ENCODE data around the gene SLC23A2.
"Not testable (repeated sequence)": the region's sequence is repeated elsewhere in the genome, so short reads cannot be mapped to it uniquely, and the experiment has no call there.

SLC23A2 gene

GRCh38 chr20:4936392-4936850, 64.9 kb downstream of the SLC23A2 start:
- DNase-seq (ENCODE audit: low read depth) = no peak

DNA sequence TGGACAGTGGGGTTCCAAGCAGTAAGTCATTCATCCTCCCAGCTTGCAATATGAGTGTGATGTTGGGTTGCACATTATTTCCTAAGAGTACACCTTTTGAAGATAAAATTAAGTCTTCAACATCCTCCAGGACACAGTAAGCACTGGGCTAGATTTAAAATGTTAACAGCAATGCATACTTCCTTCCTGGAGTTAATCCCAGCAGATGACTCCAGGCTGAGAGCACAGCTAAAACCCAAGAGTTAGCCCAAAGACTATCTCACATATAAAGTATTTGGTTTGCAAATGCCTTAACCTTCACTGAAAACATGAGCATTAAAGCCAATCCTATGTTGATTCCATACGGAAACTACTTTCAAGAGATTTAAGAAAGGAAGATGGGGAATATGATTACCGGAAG, 69.2 kb downstream of the SLC23A2 start:
- DNase-seq (ENCODE audit: low read depth) = no peak

DNA sequence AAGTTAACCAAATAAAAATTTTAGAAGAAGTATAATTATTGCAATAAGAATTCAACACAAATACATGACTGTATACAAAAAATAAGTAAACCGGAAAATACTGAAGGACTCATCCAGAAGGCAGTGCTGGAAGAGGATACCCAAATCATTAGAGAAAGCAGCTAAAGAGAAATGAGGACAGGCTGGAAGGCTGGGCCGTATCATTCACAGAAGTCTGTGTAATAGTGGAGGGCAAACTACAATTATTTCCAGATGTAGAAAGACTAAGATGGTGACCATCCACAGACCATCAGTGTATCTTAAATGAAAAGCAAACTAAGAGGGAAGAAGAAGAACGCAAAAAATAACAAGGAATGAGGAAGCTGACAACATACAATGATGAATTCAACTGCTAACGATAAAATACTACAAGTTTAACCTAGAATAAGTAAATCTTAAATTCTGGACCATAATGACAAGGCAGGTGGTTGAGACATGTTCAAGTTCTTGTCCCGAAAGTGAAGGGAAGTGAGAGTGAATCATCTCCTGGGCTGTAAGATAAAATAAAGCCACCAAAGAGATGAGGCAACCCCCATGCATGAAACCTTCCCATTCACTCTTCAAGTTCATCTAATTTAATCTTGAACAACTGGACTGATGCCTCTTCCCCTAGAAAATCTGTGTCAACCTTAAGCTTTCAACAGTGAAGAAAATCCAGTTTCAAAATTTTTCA, 71.5 kb downstream of the SLC23A2 start:
- no peak for DNase-seq (ENCODE audit: low read depth)

- no peak for DNase-seq (ENCODE audit: low read depth)
Measured at GRCh38 chr20:4926531-4927156, 74.7 kb downstream of the SLC23A2 start.

DNA sequence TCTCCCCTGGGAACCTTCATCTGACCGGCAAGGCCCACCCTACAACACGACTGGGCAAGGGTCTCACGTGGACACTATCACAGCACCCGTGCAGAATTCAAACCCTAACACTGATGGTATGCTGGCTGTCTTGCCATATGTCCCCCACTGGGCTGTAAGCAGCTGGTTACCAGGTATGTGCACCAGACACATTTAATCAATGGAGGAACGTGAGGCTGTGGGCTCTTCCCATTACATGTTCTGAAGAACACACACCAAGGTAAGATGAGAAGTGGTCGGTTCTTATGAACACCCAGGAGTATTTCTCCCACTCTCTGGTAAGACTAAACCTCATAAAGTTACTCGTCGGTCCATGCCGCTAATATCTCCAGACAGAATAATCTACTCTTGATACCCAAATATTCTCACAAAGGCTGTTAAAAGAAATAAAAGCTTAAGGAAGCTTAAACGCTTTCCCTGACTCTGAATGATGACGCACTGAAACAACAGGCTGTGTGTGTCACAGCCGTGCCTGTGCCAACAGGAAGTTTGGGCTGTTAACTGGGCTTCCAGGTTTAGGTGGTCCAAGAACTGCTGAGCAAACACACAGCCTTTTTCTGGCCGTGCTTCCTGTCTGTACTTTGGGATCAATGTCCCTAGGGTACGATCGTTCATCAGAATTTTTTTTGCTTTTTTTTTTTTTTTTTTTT, 75.3 kb downstream of the SLC23A2 start:
- DNase-seq (ENCODE audit: low read depth) = no peak

DNA sequence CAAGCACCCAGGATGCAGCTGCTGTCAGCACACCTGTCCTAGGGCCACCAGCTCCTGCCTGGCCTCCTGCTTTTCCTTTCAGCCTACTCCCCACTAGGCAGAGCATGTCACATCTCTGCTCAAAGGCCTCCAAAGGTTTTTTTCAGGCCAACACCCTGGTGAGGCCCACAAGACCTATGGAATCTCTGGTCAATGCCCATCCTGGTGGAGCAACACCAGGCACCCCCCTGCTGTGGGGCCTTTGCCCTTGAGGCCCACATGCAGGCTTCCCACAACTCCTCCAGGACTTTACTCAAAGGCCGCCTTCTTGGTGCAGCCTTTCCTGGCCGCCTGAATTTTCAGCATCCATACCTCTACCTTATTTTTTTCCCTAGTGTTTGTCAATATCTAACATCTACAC, 76.9 kb downstream of the SLC23A2 start:
- DNase-seq (ENCODE audit: low read depth) = no peak

- DNase-seq (ENCODE audit: low read depth) = no peak
Measured at GRCh38 chr20:4924032-4924431, 77.3 kb downstream of the SLC23A2 start.

- no peak for DNase-seq (ENCODE audit: low read depth)
Measured at GRCh38 chr20:4922186-4922585, 79.1 kb downstream of the SLC23A2 start.

DNA sequence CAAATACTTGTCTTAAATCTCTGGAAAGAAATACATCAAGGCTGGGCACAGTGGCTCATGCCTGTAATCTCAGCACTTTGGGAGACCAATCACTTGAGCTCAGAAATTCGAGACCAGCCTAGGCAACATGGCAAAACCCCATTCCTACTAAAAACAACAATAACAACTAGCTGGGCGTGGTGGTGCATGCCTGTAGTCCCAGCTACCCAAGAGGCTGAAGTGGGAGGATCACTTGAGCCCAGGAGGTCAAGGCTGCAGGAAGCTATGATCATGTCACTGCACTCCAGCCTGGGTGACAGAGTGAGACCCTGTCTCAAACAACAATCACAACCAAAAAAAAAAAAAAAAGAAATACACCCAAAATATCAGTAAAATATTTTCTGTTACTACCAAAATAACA, 80.0 kb downstream of the SLC23A2 start:
- not testable (repeated sequence) for DNase-seq (ENCODE audit: low read depth)

GRCh38 chr20:4920655-4921054, 80.7 kb downstream of the SLC23A2 start:
- DNase-seq (ENCODE audit: low read depth) = no peak

- DNase-seq (ENCODE audit: low read depth) = no peak
Measured at GRCh38 chr20:4920131-4920530, 81.2 kb downstream of the SLC23A2 start.

GRCh38 chr20:4919047-4919704, 82.1 kb downstream of the SLC23A2 start:
- no peak for DNase-seq (ENCODE audit: low read depth)

GRCh38 chr20:4918473-4918872, 82.8 kb downstream of the SLC23A2 start:
- no peak for DNase-seq (ENCODE audit: low read depth)

DNA sequence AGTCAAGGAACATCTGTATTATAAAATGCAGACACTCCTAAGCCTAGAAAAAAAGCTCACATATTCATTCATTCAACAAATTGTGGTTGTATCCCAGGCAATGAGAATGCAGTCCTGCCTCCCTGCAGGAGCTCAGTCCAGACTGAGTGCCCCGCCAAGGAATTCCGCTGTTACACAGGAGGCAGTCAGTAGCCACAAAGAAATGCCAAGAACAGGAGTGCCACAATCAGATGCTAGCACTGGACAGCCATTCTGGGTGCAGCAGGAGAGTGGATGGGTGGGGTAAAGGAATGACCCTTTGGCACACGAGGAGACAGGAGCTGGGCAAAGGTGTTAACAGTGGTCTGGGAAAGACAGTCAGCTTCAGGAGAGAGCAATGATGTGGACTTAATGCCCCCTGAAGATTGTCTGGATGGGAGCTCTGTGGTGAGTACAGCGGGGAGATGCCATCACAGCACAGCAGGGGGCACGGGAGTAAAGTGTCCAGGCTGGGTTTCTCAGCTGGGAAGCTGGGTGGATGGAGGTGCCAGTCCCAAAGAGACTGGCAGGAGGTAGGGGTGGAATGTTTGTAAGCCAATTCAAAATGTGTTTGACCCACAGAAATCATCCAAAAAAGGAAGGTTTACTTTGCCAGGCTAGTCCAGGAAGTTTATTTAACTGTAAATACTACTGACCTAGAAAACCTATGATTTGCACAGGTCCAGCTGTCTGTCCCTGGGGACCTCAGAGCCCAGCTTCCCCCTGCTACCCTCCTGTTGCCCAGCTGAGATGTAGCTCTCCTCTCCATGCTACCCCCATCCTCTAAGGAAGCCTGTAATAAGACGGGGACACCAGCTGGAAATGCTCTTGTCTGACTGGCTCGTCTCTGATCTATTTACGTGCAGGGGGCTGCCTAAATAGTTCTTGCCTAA, 84.1 kb downstream of the SLC23A2 start:
- DNase-seq (ENCODE audit: low read depth) = no peak

DNA sequence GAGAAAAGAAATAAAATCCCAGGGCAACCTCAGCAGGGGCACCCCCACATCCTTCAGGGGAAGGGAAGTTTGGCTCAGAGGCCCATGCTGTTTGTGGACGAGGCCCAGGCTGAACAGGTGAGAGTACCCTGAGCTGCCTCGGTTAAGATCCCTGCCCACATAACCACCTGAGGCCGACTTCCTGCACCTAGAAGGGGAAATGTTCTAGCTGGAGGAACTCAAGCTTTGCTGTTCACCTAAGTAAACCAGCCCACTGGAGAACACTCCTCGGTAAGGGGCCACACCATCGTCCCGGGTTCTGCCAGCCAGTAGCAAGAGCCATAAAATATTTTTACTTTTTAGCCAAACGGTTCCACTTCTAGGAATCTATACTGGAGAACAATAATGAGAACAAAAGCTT, 88.2 kb downstream of the SLC23A2 start:
- DNase-seq (ENCODE audit: low read depth) = no peak

DNA sequence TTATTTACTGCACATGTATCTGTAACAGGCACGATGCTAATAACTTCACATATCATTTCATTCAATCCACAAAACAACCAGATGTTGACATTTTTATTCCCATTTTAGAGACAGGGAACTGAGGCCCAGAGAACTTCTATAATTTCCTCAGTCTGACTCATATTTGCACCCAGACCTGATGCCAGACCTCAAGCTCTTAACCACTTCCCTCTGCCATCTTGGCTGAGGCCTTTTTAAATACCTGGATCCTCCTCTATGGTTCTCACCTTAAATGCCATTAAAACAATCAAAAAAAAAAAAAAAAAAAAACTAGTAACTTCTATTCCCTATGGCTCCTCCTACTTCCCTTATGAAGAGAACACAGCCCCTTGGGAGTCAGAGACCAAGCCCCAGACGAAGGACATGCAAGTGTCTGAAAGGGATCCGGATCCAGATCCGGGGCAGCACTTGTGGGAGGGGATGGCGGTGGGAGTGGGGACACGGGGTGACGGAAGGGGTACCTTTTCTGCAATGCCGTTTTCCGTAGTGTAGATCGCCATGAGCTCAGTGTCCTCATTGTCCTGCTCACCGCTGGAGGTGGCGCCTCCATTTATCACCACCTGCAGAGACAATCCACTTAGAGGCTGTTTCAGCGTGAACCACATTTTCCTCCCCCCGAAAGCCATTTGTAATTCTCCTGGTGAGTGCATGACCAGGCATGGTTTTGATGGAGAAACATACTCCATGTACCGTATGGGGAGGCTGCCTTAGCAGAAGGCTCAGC, 88.7 kb downstream of the SLC23A2 start:
- DNase-seq (ENCODE audit: low read depth) = no peak

DNA sequence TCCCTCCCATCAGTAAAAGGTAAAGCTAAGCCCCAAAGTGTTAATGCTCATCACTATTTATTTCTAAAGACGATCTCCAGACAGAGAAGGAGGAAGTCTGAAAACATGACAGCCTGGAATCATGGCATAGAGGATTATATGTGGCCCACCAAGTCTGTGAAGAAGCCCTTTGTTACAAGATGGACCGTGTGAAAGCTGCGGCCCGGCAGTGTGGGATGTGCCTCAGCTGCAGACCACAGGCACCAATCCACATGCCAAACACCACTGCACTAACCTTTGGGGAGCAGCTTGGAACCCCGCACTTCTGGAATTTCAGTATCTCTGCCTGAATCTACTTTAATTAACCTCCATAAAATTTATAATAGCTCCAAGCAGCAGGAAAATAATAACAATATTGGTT, 90.4 kb downstream of the SLC23A2 start:
- no peak for DNase-seq (ENCODE audit: low read depth)

GRCh38 chr20:4905613-4906012, 95.7 kb downstream of the SLC23A2 start:
- DNase-seq (ENCODE audit: low read depth) = no peak

- no peak for DNase-seq (ENCODE audit: low read depth)
Measured at GRCh38 chr20:4905195-4905594, 96.1 kb downstream of the SLC23A2 start.

GRCh38 chr20:4904127-4904860, 97.0 kb downstream of the SLC23A2 start:
- DNase-seq (ENCODE audit: low read depth) = no peak

Measured in activated gamma-delta T cell treated with anti-CD3 and anti-CD28 coated beads, Interleukin-2, amount 50 U/mL, for 16 hours (primary cell).